ENCODE measurements around the gene CGRRF1. TPM values are rescaled to one million over a fixed set of nuclear protein-coding genes. Genes with fewer than 3 reads are reported as not detected.

The CGRRF1 gene
- total and polyA plus RNA-seq, 4 donors: 11.2 to 21.5 (median 16.7) TPM

GRCh38 chr14:54548491-54548890, 38.8 kb downstream of the CGRRF1 start:
- no peak overlapping the region for H3K9ac ChIP-seq (ENCODE audit: insufficient read depth in 1 of 2, low read length in 2 of 2)
- no peak overlapping the region for H3K27ac ChIP-seq (ENCODE audit: low read depth in 1 of 2, low read length in 1 of 2)
- no peaks in the 10 kb centered on the region for H3K36me3 ChIP-seq (ENCODE audit: control insufficient read depth in 4 of 4, insufficient read depth in 4 of 4, low read length in 4 of 4)
- no peak for ATAC-seq (ENCODE audit: insufficient read depth, low FRiP score)
- no peak for DNase-seq
- no peaks in the 10 kb centered on the region for H3K9me3 ChIP-seq (ENCODE audit: control insufficient read depth in 4 of 4, insufficient read depth in 3 of 4, low read length in 3 of 4)
- no peak overlapping the region for H3K4me3 ChIP-seq
- no peaks in the 10 kb centered on the region for H3K4me1 ChIP-seq (ENCODE audit: control insufficient read depth in 5 of 5, insufficient read depth in 5 of 5, low read length in 5 of 5)
- WGBS, 2 donors: 81 to 88% methylated on average over 5 of the region's 5 CpGs
- no peaks in the 10 kb centered on the region for H3K27me3 ChIP-seq (ENCODE audit: control insufficient read depth in 3 of 3, insufficient read depth in 3 of 3, low read length in 2 of 3)
- TF ChIP-seq, protein P1, sequence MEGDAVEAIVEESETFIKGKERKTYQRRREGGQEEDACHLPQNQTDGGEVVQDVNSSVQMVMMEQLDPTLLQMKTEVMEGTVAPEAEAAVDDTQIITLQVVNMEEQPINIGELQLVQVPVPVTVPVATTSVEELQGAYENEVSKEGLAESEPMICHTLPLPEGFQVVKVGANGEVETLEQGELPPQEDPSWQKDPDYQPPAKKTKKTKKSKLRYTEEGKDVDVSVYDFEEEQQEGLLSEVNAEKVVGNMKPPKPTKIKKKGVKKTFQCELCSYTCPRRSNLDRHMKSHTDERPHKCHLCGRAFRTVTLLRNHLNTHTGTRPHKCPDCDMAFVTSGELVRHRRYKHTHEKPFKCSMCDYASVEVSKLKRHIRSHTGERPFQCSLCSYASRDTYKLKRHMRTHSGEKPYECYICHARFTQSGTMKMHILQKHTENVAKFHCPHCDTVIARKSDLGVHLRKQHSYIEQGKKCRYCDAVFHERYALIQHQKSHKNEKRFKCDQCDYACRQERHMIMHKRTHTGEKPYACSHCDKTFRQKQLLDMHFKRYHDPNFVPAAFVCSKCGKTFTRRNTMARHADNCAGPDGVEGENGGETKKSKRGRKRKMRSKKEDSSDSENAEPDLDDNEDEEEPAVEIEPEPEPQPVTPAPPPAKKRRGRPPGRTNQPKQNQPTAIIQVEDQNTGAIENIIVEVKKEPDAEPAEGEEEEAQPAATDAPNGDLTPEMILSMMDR (IDR thresholded peaks at IDR 0.05; ENCODE audit: control extremely low read depth, extremely low read depth): no peak

- Histone ChIP-seq H3K27ac (ENCODE audit: low read depth in 1 of 2, low read length in 1 of 2) (no peak overlapping the region), H3K36me3 (ENCODE audit: control insufficient read depth in 4 of 4, insufficient read depth in 4 of 4, low read length in 4 of 4) (no peaks in the 10 kb centered on the region), H3K9ac (ENCODE audit: insufficient read depth in 1 of 2, low read length in 2 of 2) (no peak overlapping the region), H3K4me3 (no peak overlapping the region), H3K4me1 (ENCODE audit: control insufficient read depth in 5 of 5, insufficient read depth in 5 of 5, low read length in 5 of 5) (no peaks in the 10 kb centered on the region), H3K27me3 (ENCODE audit: control insufficient read depth in 3 of 3, insufficient read depth in 3 of 3, low read length in 2 of 3) (no peaks in the 10 kb centered on the region), H3K9me3 (ENCODE audit: control insufficient read depth in 4 of 4, insufficient read depth in 3 of 4, low read length in 3 of 4) (no peaks in the 10 kb centered on the region)
- peak in 1 of 3 donors; percentile 24 for DNase-seq
- 89 to 93% methylated on average over 3 of the region's 3 CpGs for WGBS, 2 donors
- TF ChIP-seq, protein P1 (IDR thresholded peaks at IDR 0.05; ENCODE audit: control extremely low read depth, extremely low read depth): no peak
- ATAC-seq (ENCODE audit: insufficient read depth, low FRiP score): no peak
These were observed 40.2 kb downstream of the CGRRF1 start for GRCh38 chr14:54549862-54550261.

GRCh38 chr14:54550514-54550913, 40.8 kb downstream of the CGRRF1 start:
- no peak for DNase-seq
- Histone ChIP-seq H3K9ac (ENCODE audit: insufficient read depth in 1 of 2, low read length in 2 of 2) (no peak overlapping the region), H3K36me3 (ENCODE audit: control insufficient read depth in 4 of 4, insufficient read depth in 4 of 4, low read length in 4 of 4) (no peaks in the 10 kb centered on the region), H3K27me3 (ENCODE audit: control insufficient read depth in 3 of 3, insufficient read depth in 3 of 3, low read length in 2 of 3) (no peaks in the 10 kb centered on the region), H3K27ac (ENCODE audit: low read depth in 1 of 2, low read length in 1 of 2) (no peak overlapping the region), H3K4me1 (ENCODE audit: control insufficient read depth in 5 of 5, insufficient read depth in 5 of 5, low read length in 5 of 5) (no peaks in the 10 kb centered on the region), H3K4me3 (no peak overlapping the region), H3K9me3 (ENCODE audit: control insufficient read depth in 4 of 4, insufficient read depth in 3 of 4, low read length in 3 of 4) (no peaks in the 10 kb centered on the region)
- TF ChIP-seq, protein P1 (IDR thresholded peaks at IDR 0.05; ENCODE audit: control extremely low read depth, extremely low read depth): no peak
- no peak for ATAC-seq (ENCODE audit: insufficient read depth, low FRiP score)
- 83 to 89% methylated on average over 1 of the region's 1 CpG for WGBS, 2 donors

DNA sequence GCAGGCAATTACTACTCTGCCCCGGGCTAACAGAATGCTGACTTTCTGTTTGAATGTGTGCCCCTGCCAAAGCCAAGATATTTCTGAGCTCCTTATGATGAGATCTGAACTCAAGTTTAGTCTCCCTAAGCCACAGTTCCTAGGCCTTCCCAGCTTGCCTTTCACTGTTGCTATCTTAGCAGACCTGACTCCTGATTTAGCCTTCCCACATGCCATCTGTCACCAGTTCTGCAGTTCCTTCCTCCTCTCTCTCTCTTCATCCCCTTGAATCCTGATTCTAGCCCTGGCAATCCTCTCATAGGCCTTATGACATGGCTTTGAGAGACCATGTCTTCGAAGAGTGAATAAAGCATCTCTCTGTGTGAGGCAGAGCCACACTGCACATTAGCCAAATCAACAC, 44.7 kb downstream of the CGRRF1 start:
- no peak overlapping the region for H3K9ac ChIP-seq (ENCODE audit: insufficient read depth in 1 of 2, low read length in 2 of 2)
- H3K4me3 ChIP-seq: no peak overlapping the region
- ATAC-seq (ENCODE audit: insufficient read depth, low FRiP score) (no peak), DNase-seq (no peak)
- H3K27me3 ChIP-seq (ENCODE audit: control insufficient read depth in 3 of 3, insufficient read depth in 3 of 3, low read length in 2 of 3): no peaks in the 10 kb centered on the region
- H3K4me1 ChIP-seq (ENCODE audit: control insufficient read depth in 5 of 5, insufficient read depth in 5 of 5, low read length in 5 of 5): no peaks in the 10 kb centered on the region
- H3K27ac ChIP-seq (ENCODE audit: low read depth in 1 of 2, low read length in 1 of 2): no peak overlapping the region
- no peaks in the 10 kb centered on the region for H3K9me3 ChIP-seq (ENCODE audit: control insufficient read depth in 4 of 4, insufficient read depth in 3 of 4, low read length in 3 of 4)
- TF ChIP-seq, protein P1 (IDR thresholded peaks at IDR 0.05; ENCODE audit: control extremely low read depth, extremely low read depth): no peak
- H3K36me3 ChIP-seq (ENCODE audit: control insufficient read depth in 4 of 4, insufficient read depth in 4 of 4, low read length in 4 of 4): no peaks in the 10 kb centered on the region
- WGBS, 2 donors: 94 to 95% methylated on average over 2 of the region's 2 CpGs

Data from lung (tissue), 12 donors.